Ammon's horn (tissue), 1 donor: ENCODE measurements around the gene ELP2.
A peak's percentile ranks its signal among the peaks of the same experiment; 100 is the strongest.
"Not testable (repeated sequence)": the region's sequence is repeated elsewhere in the genome, so short reads cannot be mapped to it uniquely, and the experiment has no call there.

Experiments used
- DNase-seq: peaks from one replicate; pipeline ENCODE4 v3.0.0-alpha.2; 2016; ENCODE audit warnings: low spot score

ELP2 gene

GRCh38 chr18:36129300-36130038, at the start of gene ELP2, which contains the start of gene SLC39A6:
Gene ELP2, plus strand, starts transcription at chr18:36129899. Its CDS starts 35 bp downstream, at chr18:36129934.
Gene SLC39A6, minus strand, starts transcription at chr18:36129340. Its CDS starts 2,333 bp downstream, at chr18:36127007.
- DNase-seq: peak; percentile 98

- not testable (repeated sequence) for DNase-seq
These were observed 48.6 kb upstream of the ELP2 start for GRCh38 chr18:36081118-36081517.

GRCh38 chr18:36083729-36084128, 46.0 kb upstream of the ELP2 start:
- DNase-seq: no peak

- DNase-seq: no peak
These were observed 44.5 kb upstream of the ELP2 start for GRCh38 chr18:36085195-36085594.

- no peak for DNase-seq
These were observed 43.5 kb upstream of the ELP2 start for GRCh38 chr18:36086186-36086585.

- no peak for DNase-seq
These were observed 41.4 kb upstream of the ELP2 start for GRCh38 chr18:36088256-36088655.

- no peak for DNase-seq
These were observed 40.7 kb upstream of the ELP2 start for GRCh38 chr18:36089001-36089400.

- DNase-seq: not testable (repeated sequence)
These were observed 37.6 kb upstream of the ELP2 start for GRCh38 chr18:36092116-36092515.

- no peak for DNase-seq
These were observed 35.3 kb upstream of the ELP2 start for GRCh38 chr18:36094431-36094830.

- peak; percentile 49 for DNase-seq
These were observed 33.7 kb upstream of the ELP2 start for GRCh38 chr18:36095936-36096519.

- DNase-seq: no peak
These were observed 32.7 kb upstream of the ELP2 start for GRCh38 chr18:36096955-36097354.

- DNase-seq: no peak
These were observed 30.4 kb upstream of the ELP2 start for GRCh38 chr18:36099311-36099710.

GRCh38 chr18:36101943-36102342, 27.8 kb upstream of the ELP2 start:
- no peak for DNase-seq

GRCh38 chr18:36104749-36105148, 24.9 kb upstream of the ELP2 start:
- no peak for DNase-seq

- no peak for DNase-seq
These were observed 22.2 kb upstream of the ELP2 start for GRCh38 chr18:36107477-36107876.

GRCh38 chr18:36108196-36108595, 21.5 kb upstream of the ELP2 start:
- no peak for DNase-seq

GRCh38 chr18:36108601-36109000, 21.1 kb upstream of the ELP2 start:
- DNase-seq: no peak

GRCh38 chr18:36109737-36110136, 20.0 kb upstream of the ELP2 start:
- DNase-seq: no peak

- DNase-seq: no peak
These were observed 17.4 kb upstream of the ELP2 start for GRCh38 chr18:36112302-36112701.

GRCh38 chr18:36114251-36114650, 15.4 kb upstream of the ELP2 start:
- DNase-seq: no peak

- DNase-seq: no peak
These were observed 15.0 kb upstream of the ELP2 start for GRCh38 chr18:36114738-36115137.

GRCh38 chr18:36116771-36117170, 12.9 kb upstream of the ELP2 start:
- not testable (repeated sequence) for DNase-seq

GRCh38 chr18:36120297-36120696, 9.4 kb upstream of the ELP2 start:
- no peak for DNase-seq

GRCh38 chr18:36124841-36125240, 4.9 kb upstream of the ELP2 start:
- no peak for DNase-seq
